ENCODE measurements around the gene FRMD5.
"Not testable (repeated sequence)": the region's sequence is repeated elsewhere in the genome, so short reads cannot be mapped to it uniquely, and the experiment has no call there.

Gene FRMD5

DNA sequence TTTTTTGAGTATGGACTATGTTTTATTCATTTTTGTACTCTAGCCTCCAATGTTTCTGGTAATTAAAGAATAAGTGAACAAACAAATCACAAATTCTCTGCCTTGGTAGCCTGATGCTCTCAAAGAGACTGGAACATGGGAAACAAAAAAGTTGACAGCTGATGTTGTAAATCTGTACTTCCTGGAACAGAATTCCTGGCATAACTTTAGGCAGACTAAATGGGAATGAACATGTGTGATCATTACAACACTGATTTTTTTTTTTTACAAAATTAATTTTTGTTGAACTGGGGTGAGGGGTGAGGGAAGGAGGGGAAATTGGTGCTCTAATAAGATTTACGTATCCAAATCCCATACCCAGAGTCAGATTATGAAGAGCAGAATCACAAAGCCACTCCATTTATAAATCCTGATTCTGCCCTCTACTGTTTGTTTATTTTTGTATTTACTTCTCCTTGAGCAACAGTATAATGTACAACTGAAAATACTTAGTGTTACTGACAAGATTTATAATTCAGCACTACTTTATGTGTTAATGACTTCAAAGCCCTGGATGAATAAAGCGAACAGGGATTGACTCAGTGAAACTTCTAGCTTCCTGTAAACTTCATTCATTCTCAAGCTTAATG lies 165.0 kb downstream of the FRMD5 start:
- no peak for DNase-seq

DNA sequence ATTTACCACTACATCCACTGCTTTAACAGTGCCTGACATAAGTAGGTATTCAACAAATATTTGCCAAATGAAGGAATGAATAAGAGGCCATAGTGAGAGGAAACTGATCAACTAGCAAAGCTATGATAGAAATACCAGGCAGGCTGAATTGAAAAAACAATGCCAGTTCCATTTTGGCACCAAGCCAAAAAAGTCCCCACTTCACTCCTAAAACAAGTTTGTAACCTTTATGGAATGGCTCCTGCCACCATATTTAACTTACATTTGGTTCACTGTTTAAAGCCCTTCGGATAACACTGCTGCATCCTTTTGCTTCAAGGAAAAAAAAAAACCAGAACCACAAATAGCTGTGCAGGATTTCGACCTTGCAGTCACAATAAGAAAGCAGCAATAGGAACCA lies 166.1 kb downstream of the FRMD5 start:
- no peak for DNase-seq

GRCh38 chr15:44028349-44028748 lies 166.7 kb downstream of the FRMD5 start:
- DNase-seq = no peak

- no peak for DNase-seq
These were observed 170.9 kb downstream of the FRMD5 start for GRCh38 chr15:44024155-44024554.

GRCh38 chr15:44023176-44023575 lies 171.9 kb downstream of the FRMD5 start:
- no peak for DNase-seq

GRCh38 chr15:44018151-44018550 lies 176.9 kb downstream of the FRMD5 start:
- no peak for DNase-seq

GRCh38 chr15:44015545-44016305 lies 179.3 kb downstream of the FRMD5 start:
- no peak for DNase-seq

DNA sequence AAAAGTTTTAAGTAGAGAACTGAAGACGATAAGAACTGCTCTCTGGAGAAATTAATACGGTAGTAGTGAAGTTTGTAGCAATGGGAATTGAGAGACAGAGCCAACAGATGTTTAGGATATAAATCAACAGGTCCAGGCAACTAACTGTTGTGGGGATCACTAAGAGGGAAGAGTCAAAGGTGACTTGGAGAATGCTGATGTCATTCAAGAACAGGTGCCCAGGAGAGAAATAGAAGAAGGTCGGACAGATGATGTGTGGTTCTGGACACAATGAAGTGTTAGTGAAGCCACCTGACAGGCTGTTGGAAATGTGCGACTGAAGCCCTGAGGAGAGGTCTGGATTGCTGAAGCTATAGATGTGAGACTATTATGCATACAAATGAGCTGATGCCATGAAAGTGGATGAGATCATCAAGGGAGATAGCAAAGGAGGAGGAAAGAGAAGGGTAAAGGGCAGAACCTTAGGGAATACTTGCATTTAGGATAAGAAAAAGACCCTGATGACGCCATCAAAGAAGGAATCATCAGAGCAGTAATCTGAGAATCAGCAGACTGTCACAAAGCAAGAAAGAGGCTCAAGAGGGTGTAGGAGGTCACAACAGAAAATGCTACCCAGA lies 183.7 kb downstream of the FRMD5 start:
- no peak for DNase-seq

DNA sequence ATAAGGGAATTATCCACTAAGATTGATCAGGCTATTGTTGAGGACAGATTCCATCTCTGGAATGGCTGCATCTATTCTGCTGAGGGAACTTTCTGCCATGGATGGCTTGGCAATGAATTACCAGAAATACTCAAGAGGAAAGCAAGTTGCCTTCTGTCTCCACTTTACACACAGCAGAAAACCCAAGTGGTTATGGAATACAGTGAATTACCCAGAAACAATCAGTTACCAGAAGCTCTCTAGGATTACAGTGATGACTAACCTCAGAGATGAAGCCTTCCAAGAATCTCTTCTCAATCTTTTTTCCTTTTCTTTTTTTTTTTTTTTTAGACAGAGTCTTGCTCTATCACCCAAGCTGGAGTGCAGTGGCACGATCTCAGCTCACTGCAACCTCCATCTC lies 185.0 kb downstream of the FRMD5 start:
- DNase-seq = no peak

DNA sequence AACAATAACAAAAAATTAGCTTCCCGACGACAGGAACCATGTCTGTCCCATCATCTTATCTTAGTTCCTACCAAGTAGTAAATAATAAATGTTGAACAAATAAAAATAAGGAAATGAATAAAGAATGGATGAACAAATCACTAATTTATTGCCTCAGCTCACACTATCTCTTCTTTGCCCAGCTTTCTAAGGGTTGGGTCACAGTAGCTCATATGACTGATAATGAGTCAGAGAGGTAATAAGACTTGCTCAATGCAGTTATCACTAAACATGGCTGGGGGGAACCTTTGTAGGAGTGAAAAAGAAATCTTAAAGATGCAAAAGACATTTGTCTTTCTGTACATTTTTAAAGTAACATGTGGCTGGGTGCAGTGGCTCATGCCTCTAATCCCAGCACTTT lies 186.0 kb downstream of the FRMD5 start:
- DNase-seq = no peak

GRCh38 chr15:44000248-44000647 lies 194.8 kb downstream of the FRMD5 start:
- not testable (repeated sequence) for DNase-seq

GRCh38 chr15:43998607-43999006 lies 196.5 kb downstream of the FRMD5 start:
- DNase-seq = no peak

- DNase-seq = no peak
These were observed 203.9 kb downstream of the FRMD5 start for GRCh38 chr15:43991206-43991605.

GRCh38 chr15:43989938-43990337 lies 205.1 kb downstream of the FRMD5 start:
- no peak for DNase-seq

- no peak for DNase-seq
These were observed 206.2 kb downstream of the FRMD5 start for GRCh38 chr15:43988900-43989299.

GRCh38 chr15:43987924-43988323 lies 207.1 kb downstream of the FRMD5 start:
- DNase-seq = no peak

- no peak for DNase-seq
These were observed 208.9 kb downstream of the FRMD5 start for GRCh38 chr15:43985976-43986680.

- DNase-seq = no peak
These were observed 213.5 kb downstream of the FRMD5 start for GRCh38 chr15:43981576-43981975.

GRCh38 chr15:43977072-43977884 lies 217.8 kb downstream of the FRMD5 start:
- no peak for DNase-seq

GRCh38 chr15:43975770-43976169 lies 219.3 kb downstream of the FRMD5 start:
- no peak for DNase-seq

DNA sequence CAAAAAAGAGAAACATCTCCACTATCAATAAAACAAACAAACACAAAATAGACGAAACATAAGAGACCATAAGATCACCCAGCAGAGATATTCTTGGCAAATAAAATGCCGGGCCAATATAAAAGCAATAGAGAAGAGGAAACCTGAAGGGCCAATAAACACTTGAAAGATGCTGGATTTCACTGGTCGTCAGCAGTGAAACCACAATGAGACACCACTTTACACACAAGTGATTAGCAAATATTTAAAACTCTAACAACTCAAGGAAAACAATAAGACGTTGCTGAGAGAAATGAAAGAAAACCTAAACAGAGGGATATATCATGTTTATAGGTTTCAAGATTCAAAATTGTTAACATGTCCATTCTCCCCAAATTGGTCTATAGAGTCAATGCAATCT lies 219.7 kb downstream of the FRMD5 start:
- no peak for DNase-seq

GRCh38 chr15:43974852-43975251 lies 220.2 kb downstream of the FRMD5 start:
- DNase-seq = no peak
